Measurements from ENCODE around the gene CKS1B. TPM values are rescaled to one million over a fixed set of nuclear protein-coding genes. Genes with fewer than 3 reads are reported as not detected.
A peak's percentile ranks its signal among the peaks of the same experiment; 100 is the strongest.

Gene CKS1B
- total RNA-seq, 6 experiments from 2014 or later: 52.7 to 111 (median 98.8) TPM

- no peaks in the 10 kb centered on the region for H3K36me3 Mint-ChIP-seq (ENCODE audit: low read depth)
- H3K4me1 Mint-ChIP-seq (ENCODE audit: low read depth): peaks cover under 1% of the 10 kb centered on the region; the same call in 1 of the 2 replicates
- H3K4me3 Mint-ChIP-seq: no peak overlapping the region
- H3K27ac Mint-ChIP-seq: no peak overlapping the region
- no peak for DNase-seq
- TF ChIP-seq CTCF (IDR thresholded peaks at IDR 0.05): no peak
- H3K9me3 Mint-ChIP-seq: no peaks in the 10 kb centered on the region
- no peaks in the 10 kb centered on the region; the same call in 1 of the 2 replicates for H3K27me3 Mint-ChIP-seq (ENCODE audit: insufficient read depth)
These were observed 37.0 kb downstream of the CKS1B start for GRCh38 chr1:155011437-155012025.

- Mint-ChIP-seq H3K9me3 (no peaks in the 10 kb centered on the region), H3K27ac (no peak overlapping the region), H3K36me3 (ENCODE audit: low read depth) (no peaks in the 10 kb centered on the region), H3K4me3 (no peak overlapping the region), H3K4me1 (ENCODE audit: low read depth) (no peaks in the 10 kb centered on the region; the same call in 1 of the 2 replicates), H3K27me3 (ENCODE audit: insufficient read depth) (no peaks in the 10 kb centered on the region)
- no peak for TF ChIP-seq CTCF (IDR thresholded peaks at IDR 0.05)
- peak; percentile 25 for DNase-seq
These were observed 37.6 kb downstream of the CKS1B start for GRCh38 chr1:155012026-155012546.

GRCh38 chr1:155012776-155013602 is 38.5 kb downstream of the CKS1B start:
- Mint-ChIP-seq H3K27ac (no peak overlapping the region; the same call in 1 of the 2 replicates), H3K4me1 (ENCODE audit: low read depth) (peaks cover 4% of the 10 kb centered on the region; the same call in 1 of the 2 replicates), H3K9me3 (no peaks in the 10 kb centered on the region), H3K36me3 (ENCODE audit: low read depth) (no peaks in the 10 kb centered on the region), H3K27me3 (ENCODE audit: insufficient read depth) (no peaks in the 10 kb centered on the region), H3K4me3 (no peak overlapping the region)
- DNase-seq: no peak
- TF ChIP-seq CTCF (IDR thresholded peaks at IDR 0.05): no peak

GRCh38 chr1:155013632-155014031 is 39.2 kb downstream of the CKS1B start:
- no peaks in the 10 kb centered on the region for H3K9me3 Mint-ChIP-seq
- no peak for TF ChIP-seq CTCF (IDR thresholded peaks at IDR 0.05)

GRCh38 chr1:155014709-155015508 is 40.4 kb downstream of the CKS1B start:
- no peaks in the 10 kb centered on the region for H3K36me3 Mint-ChIP-seq (ENCODE audit: low read depth)
- H3K4me3 Mint-ChIP-seq: no peak overlapping the region
- H3K9me3 Mint-ChIP-seq: no peaks in the 10 kb centered on the region
- DNase-seq: no peak
- H3K27me3 Mint-ChIP-seq (ENCODE audit: insufficient read depth): no peaks in the 10 kb centered on the region
- TF ChIP-seq CTCF (IDR thresholded peaks at IDR 0.05): no peak
- no peak overlapping the region for H3K27ac Mint-ChIP-seq
- peaks cover 21% of the 10 kb centered on the region for H3K4me1 Mint-ChIP-seq (ENCODE audit: low read depth)

More at GRCh38 chr1:155013632-155014031, 39.2 kb downstream of the CKS1B start:
- Mint-ChIP-seq H3K27me3 (ENCODE audit: insufficient read depth) (no peaks in the 10 kb centered on the region), H3K27ac (no peak overlapping the region), H3K4me3 (no peak overlapping the region), H3K36me3 (ENCODE audit: low read depth) (no peaks in the 10 kb centered on the region), H3K4me1 (ENCODE audit: low read depth) (peaks cover 8% of the 10 kb centered on the region)
- DNase-seq: no peak

All from HFFc6 (cell line).